GM20000 (cell line): Measurements from ENCODE around the gene ZNF638.
"Not testable (repeated sequence)": the region's sequence is repeated elsewhere in the genome, so short reads cannot be mapped to it uniquely, and the experiment has no call there.

Experiments used
- DNase-seq: peaks from one replicate; pipeline ENCODE4 v3.0.0; 2012; ENCODE audit warnings: low spot score
- TF ChIP-seq, protein P1 (sequence below): IDR thresholded peaks from 2 replicates; pipeline ENCODE4 v1.5.1; 2012; ENCODE audit warnings: mild to moderate bottlenecking, control low read depth; ENCODE audit errors: extremely low read depth, missing control alignments

The ZNF638 gene

DNA sequence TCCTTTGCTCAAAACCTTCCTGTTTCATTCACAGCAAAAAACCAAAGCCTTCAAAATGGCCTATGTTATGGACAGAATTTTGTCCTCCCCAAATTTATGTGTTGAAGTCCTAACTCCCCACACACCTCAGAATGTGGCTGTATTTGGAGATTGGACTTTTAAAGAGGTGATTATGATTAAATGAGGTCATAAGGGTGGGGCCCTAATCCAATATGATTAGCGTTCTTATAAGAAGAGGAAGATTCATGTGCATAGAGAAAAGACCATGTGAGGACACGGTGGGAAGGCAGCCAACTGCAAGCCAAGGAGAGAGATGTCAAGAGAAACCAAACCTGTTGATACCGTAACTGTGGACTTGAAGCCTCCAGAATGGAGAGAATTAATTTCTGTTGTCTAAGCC, 4.6 kb upstream of the ZNF638 start:
- DNase-seq: no peak
- TF ChIP-seq, protein P1, sequence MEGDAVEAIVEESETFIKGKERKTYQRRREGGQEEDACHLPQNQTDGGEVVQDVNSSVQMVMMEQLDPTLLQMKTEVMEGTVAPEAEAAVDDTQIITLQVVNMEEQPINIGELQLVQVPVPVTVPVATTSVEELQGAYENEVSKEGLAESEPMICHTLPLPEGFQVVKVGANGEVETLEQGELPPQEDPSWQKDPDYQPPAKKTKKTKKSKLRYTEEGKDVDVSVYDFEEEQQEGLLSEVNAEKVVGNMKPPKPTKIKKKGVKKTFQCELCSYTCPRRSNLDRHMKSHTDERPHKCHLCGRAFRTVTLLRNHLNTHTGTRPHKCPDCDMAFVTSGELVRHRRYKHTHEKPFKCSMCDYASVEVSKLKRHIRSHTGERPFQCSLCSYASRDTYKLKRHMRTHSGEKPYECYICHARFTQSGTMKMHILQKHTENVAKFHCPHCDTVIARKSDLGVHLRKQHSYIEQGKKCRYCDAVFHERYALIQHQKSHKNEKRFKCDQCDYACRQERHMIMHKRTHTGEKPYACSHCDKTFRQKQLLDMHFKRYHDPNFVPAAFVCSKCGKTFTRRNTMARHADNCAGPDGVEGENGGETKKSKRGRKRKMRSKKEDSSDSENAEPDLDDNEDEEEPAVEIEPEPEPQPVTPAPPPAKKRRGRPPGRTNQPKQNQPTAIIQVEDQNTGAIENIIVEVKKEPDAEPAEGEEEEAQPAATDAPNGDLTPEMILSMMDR: no peak

DNA sequence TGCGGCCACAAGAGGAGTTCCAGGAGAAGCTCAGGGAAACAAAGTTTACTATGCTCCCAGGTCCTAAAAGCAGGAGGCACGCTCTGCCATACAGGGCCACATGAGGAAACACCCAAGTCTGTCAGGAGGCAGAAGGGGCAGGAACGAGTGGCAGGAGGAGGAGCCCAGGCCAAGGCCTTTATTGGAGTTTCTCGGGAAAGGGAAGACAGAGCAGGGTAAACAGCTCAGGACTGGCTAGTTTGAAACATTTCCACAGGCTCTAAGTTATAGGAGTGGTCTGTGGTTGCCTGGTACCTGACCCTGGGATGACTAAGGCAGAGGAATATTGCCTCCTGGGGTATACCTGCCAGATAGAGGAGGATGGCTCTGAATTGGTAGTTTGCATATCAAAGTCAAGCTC, 3.7 kb upstream of the ZNF638 start:
- TF ChIP-seq, protein P1: no peak
- no peak for DNase-seq

DNA sequence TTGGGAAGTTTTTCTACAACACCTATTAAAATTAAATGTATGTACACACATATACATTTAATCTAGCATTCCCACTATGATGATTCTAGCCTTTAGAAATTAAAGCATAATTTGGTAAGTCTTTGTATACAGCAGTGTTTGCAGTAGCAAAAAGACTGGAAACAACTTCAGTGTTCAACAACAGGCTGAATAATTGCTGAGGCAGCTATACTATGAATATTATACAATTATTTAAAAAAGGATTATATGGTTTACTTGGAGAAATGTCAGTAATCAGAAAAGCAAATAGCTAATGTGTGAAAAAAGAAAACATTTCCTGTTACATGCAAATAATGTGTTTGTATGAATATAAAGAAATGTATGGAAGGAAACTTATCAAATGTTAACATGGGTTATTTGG, 1.4 kb upstream of the ZNF638 start:
- TF ChIP-seq, protein P1: no peak
- no peak for DNase-seq

DNA sequence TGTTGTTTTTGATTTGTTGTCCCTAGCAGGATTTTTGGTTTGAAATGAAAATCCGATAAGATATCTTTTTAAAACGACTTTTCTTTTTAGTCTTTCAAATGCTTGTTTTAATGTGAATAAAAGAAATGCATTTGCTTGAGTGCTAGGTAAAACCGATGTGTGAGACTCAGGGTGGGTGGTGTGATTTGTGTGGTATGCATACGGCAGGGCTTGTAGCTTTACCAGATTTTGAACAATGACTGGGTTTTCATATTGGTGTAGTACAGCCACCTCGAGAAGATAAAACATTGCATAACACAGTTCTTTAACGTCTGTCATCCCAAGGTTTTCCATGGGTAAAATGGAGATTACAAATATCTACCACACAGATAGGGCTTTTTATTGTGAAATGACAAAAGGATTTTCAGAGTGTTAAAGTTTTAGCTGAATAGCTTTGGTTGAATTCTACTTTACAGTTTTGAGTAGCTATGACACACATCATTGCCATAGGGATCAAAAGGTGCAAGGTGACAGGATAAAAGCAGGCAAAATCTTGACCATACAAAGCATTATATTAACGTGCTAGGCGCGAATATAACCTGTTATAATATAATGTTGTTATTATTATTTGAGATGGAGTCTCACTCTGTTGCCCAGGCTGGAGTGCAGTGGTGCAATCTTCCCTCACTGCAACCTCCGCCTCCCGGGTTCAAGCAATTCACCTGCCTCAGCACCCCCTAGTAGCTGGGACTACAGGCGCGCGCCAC, 824 bp upstream of the ZNF638 start:
- DNase-seq: no peak
- TF ChIP-seq, protein P1: no peak

DNA sequence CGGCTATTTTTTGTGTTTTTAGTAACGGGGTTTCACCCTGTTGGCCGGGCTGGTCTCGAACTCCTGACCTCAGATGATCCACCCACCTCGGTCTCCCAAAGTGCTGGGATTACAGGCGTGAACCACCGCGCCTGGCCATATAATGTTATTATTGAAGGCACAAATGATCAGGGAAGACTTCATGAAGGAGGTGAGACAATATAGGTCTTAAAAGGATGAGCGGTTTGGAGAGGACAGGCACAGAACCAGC, 326 bp upstream of the ZNF638 start:
- not testable (repeated sequence) for DNase-seq

DNA sequence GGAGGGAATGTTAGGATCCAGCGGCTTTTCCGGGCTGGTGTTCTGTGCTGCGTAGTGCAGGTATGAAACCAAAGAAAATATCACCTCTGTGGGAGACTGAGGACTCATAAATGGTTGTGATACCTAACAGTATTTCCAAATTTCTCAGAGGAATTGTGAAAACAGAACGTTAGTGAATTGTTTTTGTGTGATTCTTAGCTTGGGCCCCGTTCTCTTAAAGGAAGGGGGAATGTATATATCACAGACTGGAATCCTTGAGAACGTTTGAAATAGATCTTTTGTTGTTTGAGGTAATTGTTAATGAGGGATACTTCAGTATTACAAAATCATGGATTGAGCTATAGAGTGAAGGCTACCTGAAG, 834 bp downstream of the ZNF638 start:
- DNase-seq: no peak
- TF ChIP-seq, protein P1: no peak

DNA sequence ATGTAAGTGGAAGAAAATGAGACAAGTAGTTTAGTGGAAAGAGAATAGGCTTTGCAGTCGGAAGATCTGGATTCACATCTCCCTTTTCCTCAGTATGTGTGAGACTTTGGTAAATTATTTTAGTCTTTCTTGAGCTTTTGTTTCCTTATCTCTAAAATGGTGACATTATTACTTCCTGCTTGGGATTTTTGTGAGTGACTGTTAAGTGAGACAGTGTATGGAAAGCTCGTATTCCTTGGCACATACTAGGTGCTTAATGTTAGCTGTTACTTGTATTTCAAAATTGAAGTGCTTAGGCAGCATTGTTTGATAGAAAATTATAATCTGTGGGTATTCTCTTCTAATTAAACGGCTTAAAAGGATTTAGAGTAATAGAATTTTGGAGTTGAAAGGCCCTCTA, 2.0 kb downstream of the ZNF638 start:
- TF ChIP-seq, protein P1: no peak
- no peak for DNase-seq

DNA sequence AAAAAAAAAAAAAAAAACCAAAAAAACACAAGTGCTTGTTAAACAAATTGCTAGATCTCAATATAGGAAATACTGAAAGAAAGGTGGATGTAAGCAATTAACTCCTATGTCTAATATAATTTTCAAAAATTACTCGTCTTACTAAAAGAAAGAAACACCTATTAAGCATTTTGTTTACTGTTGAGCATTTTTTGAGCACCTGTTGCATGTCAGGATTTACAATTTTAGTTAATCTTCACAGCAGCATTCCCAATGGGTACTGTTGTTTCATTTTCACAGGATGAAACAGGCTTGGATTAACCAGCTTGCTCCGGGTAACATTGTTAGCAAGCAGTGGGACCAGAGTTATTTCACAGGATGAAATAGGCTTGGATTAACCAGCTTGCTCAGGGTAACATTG, 4.8 kb downstream of the ZNF638 start:
- TF ChIP-seq, protein P1: no peak
- no peak for DNase-seq
